HUDEP-2 (cell line): Measurements from ENCODE around the gene PRRG2.
A peak's percentile ranks its signal among the peaks of the same experiment; 100 is the strongest.

ENCODE experiments used
- DNase-seq, 76 experiments: peaks; one replicate each; lab custom pipeline; 2025; ENCODE audit not compliant: unreplicated experiment in 76 of 76; lab: John Stamatoyannopoulos, UW

Gene PRRG2

GRCh38 chr19:49556412-49557398, 24.4 kb upstream of the PRRG2 start:
- no peak for DNase-seq

- DNase-seq: no peak
Measured at GRCh38 chr19:49557641-49558325, 23.3 kb upstream of the PRRG2 start.

- DNase-seq: no peak
Measured at GRCh38 chr19:49558591-49558990, 22.5 kb upstream of the PRRG2 start.

GRCh38 chr19:49559443-49559842, 21.7 kb upstream of the PRRG2 start:
- DNase-seq: no peak

- DNase-seq: no peak
Measured at GRCh38 chr19:49559928-49560327, 21.2 kb upstream of the PRRG2 start.

GRCh38 chr19:49560358-49560900, 20.7 kb upstream of the PRRG2 start:
- no peak for DNase-seq

- DNase-seq: peak in 17 of 76 experiments; percentile 12 to 58 (median 30)
Measured at GRCh38 chr19:49564616-49565045, 16.5 kb upstream of the PRRG2 start.

- peak in 5 of 76 experiments; percentile 7 to 24 (median 17) for DNase-seq
Measured at GRCh38 chr19:49565261-49565660, 15.9 kb upstream of the PRRG2 start.

GRCh38 chr19:49566302-49566701, 14.8 kb upstream of the PRRG2 start:
- DNase-seq: no peak

- DNase-seq: peak in 42 of 76 experiments; percentile 12 to 76 (median 42)
Measured at GRCh38 chr19:49567861-49568441, 13.2 kb upstream of the PRRG2 start.

GRCh38 chr19:49570138-49570856, 10.8 kb upstream of the PRRG2 start:
- peak in 63 of 76 experiments; percentile 9 to 88 (median 69) for DNase-seq

GRCh38 chr19:49570997-49571676, 10.0 kb upstream of the PRRG2 start:
- DNase-seq: peak in 16 of 76 experiments; percentile 10 to 51 (median 25)

- DNase-seq: no peak
Measured at GRCh38 chr19:49573009-49573408, 8.1 kb upstream of the PRRG2 start.

- no peak for DNase-seq
Measured at GRCh38 chr19:49573425-49573824, 7.7 kb upstream of the PRRG2 start.

GRCh38 chr19:49574206-49574755, 6.8 kb upstream of the PRRG2 start:
- no peak for DNase-seq

- DNase-seq: no peak
Measured at GRCh38 chr19:49579193-49579592, 1.9 kb upstream of the PRRG2 start.

- peak in 1 of 76 experiments; percentile 42 for DNase-seq
Measured at GRCh38 chr19:49579947-49580263, 1.2 kb upstream of the PRRG2 start.

GRCh38 chr19:49580264-49581006, 681 bp upstream of the PRRG2 start, which contains the start of gene NOSIP:
Gene NOSIP (minus strand): TSS chr19:49580556. CDS start chr19:49560691, 19,865 bp downstream.
- DNase-seq: peak in 75 of 76 experiments; percentile 49 to 99 (median 97)

GRCh38 chr19:49583239-49583638, 2.1 kb downstream of the PRRG2 start:
- DNase-seq: no peak
